Dedifferentiated amniotic fluid mesenchymal stem cell (primary cell): ENCODE measurements around the gene OPCML.

Experiments used
- DNase-seq: peaks from one replicate; pipeline ENCODE4 v3.0.0-alpha.2; 2016; ENCODE audit errors: extremely low spot score

Gene OPCML

GRCh38 chr11:133360860-133361688 lies 171.2 kb downstream of the OPCML start:
- no peak for DNase-seq

DNA sequence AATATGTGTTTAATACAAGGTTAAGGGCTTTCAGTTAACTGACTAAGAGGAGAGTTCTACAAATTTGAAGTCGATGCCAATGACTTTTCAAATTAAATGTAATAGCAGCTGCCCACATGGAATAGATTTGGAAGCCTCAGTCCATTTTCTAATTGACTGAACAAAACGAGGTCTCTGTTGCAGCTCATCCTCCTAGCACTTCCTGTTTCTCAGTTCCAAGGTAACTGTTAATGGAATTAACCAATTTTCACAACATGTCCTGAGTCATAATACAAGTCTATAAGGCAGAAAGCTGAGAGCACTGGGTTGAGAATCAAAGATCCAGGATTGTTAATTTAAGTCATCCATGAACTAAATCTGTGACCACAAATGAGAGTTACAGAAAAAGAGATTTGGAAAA lies 177.2 kb downstream of the OPCML start:
- no peak for DNase-seq

DNA sequence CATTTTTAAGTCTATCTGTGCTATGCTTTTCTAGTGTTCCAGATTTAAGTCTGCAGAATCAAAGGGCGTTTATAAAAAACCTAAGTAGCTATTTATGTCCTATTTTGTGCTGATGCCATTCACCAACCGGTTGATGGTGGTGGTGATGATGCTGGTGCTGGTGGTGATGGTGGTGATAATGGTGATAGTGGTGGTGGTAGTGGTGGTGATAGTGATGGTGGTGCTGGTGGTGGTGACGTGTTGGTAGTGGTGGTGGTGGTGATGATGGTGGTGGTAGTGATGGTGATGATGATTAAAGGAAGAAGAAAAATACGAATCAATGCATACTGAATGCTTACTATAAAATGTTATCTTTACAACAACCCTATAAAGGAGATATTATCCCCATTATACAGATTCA lies 178.2 kb downstream of the OPCML start:
- no peak for DNase-seq

DNA sequence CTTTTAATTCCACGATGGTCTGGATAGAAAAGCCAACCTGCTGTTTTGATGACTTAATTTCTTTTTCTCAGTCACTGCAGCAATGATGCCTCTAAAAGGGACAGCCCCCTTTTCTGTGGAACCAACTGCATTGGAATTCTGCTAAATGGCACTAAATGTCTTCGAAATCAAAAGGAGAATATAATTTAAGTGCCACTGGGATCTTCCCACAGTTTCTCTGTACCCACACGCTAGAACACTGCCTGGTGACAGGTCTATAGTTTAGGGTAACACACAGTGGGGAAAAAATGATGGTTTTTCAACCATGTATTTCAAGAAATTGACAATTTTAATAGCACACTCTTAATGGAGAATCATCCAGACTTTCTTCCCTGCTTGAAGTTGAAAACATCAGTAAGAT lies 182.3 kb downstream of the OPCML start:
- DNase-seq, result no peak

- no peak for DNase-seq
Measured at GRCh38 chr11:133347988-133348387, 184.3 kb downstream of the OPCML start.

- no peak for DNase-seq
Measured at GRCh38 chr11:133346137-133346536, 186.2 kb downstream of the OPCML start.

GRCh38 chr11:133343951-133344350 lies 188.3 kb downstream of the OPCML start:
- no peak for DNase-seq

DNA sequence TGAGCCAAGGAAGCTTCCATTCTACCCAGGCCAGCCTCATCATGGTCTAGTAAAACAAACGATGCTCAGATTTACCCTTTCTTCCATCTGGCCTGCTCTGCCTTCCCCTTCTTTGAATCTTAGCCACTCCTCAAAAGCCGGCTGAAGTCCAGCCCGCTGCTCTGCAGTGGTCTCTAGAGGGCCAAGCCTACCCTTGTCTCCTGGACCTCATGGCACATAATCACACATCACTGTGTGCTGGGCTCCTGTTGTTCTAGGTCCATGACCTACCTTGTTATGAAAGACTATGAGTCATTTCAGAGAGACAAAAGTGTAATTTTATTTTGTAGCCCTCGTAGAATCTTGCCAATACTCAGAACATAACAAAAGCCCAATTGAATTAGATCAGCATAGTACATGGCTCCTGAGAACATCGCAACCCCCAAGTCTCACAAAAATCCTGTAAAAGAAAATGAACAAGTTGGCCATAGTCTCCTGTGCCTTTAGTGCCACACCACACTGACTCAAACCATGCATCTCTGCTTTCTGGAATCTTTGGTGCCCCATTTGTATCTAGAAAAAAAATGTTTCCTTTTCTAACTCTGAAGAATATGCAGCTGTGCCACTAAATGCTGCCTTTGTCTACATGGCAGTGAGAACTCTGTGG lies 192.7 kb downstream of the OPCML start:
- DNase-seq, result no peak

DNA sequence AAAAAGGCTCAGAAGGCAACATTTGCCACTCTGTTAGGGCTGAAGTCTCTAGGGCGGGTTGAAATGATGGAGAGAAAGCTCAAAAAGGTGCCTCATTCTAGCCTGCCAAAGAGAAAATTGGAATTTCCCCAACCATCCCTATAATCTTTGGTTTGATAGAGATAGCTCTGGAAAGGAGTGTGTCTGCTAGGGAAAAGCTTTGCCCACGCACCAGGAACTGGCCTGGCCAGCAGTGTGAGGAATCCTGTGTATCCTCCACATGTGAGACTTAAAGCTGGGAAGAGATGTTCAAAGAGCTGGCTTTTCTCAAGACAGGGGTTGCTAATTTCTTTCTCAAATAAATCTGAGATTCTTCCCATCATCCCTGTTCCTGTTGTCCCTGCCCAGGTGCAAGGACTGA lies 193.7 kb downstream of the OPCML start:
- no peak for DNase-seq

DNA sequence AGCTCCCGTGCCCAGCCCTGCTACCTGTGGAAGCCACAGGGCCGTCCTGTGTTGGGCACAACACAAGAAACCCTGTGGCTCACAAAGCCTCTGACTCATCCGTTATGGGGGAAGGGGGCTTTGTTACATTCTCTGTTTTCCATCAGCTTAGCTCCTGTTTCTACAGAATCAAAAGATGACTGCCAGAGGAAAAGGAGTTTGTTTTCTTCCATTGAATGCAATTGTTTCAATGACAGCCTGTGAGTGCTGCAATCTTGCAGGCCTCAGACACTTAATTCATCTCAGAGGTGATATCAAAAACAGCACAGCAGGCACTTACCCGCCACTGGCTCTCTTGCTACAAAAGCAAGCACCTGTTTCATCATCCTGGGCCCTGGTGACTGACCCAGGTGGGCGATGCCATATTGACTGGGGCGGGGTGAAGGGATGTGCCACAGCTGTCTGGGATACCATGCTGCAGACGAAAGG lies 194.3 kb downstream of the OPCML start:
- no peak for DNase-seq

- DNase-seq, result no peak
Measured at GRCh38 chr11:133337193-133337592, 195.1 kb downstream of the OPCML start.

DNA sequence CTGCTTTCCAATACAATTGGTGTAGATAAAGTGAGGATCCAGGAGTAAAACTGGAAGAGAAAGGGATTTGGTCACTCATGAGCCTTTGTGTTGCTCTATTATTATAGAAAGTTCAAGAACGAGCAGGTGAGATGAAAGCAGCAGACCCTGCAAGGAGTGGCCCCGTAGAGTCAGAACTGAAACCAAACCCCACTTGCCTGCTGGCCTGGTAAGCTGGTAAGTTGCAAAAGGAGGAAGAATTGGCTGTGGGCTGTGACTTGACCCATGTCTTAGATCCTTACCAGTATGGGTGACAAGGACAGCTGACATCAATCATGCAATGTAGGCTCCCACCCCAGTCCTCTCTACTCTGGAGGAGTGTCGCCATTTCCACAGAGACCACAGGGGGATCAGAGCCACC lies 201.3 kb downstream of the OPCML start:
- DNase-seq, result no peak

- no peak for DNase-seq
Measured at GRCh38 chr11:133326849-133327248, 205.5 kb downstream of the OPCML start.

DNA sequence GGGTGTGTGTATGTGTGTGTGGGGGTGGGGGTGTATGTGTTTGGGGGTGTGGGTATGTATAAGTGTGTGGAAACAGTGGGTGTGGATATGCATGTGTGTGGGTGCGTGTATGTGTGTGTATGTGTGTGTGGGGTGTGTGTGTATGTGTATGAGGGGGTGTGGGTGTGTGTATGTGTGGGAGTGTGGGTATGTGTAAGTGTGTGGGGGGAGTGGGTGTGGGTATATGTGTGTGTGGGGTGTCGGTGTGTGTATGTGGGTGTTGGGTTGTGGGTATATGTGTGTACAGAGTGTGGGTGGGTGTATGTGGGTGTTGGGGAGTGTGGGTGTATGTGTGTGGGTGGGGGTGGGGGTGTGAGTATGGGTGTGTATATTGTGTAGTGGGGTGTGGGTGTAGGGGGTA lies 206.0 kb downstream of the OPCML start:
- no peak for DNase-seq

GRCh38 chr11:133325711-133326110 lies 206.6 kb downstream of the OPCML start:
- DNase-seq, result no peak

DNA sequence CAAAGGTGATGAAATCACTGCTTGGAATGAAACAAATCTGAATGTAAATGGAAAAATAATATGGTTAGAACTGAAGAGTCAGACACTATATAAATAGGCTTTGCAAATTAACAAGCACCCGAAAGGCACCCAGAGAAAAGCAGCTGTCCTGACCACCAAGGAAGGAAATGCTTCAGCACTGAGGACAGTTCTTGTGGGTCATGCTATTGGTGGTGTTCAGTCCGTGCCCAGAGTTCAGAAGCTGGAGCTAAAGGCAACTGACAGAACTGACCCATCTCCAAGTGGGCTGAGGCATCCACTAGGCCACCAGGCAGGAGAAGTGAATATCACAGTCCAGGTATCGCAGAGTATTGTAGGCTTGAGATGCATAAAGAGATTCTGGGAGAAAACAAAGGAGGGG lies 208.9 kb downstream of the OPCML start:
- no peak for DNase-seq

- no peak for DNase-seq
Measured at GRCh38 chr11:133318221-133318620, 214.1 kb downstream of the OPCML start.

DNA sequence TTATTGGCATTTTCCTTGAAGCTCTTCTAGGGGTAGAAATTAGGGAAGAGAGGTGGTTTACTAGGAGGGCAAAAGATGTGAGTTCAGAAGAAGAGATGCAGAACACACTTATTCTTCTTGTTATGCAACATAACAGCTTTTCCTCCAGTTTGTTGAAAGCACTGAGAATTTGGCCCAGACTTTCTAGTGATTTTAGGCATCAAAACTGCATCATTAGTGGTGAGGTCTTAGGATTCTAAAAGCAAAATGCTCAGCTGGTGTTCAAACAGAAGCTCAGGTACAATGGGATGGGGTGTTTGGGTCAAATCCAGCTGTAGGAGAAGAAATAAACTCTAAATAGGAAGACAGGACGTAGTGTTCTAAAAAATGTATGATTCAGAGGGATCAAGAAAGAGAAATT lies 221.1 kb downstream of the OPCML start:
- DNase-seq, result no peak

DNA sequence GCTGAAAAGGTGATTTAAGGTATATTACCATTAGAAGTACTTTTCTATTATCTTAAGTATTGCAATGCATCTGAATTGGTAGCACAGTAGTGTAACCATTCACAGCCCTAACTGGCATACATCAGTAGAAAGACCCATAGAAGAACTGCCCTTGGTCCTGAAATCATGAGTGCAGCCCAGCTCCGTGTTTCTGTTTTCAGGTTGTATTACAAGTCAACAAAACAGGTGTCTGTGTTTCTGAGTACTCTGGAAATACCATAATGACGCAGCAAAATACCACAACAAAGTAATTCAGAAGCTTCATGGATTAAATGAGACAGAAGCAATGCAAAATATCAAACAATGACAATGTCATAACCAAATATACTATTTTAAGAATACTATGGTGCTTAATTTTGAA lies 226.3 kb downstream of the OPCML start:
- no peak for DNase-seq

DNA sequence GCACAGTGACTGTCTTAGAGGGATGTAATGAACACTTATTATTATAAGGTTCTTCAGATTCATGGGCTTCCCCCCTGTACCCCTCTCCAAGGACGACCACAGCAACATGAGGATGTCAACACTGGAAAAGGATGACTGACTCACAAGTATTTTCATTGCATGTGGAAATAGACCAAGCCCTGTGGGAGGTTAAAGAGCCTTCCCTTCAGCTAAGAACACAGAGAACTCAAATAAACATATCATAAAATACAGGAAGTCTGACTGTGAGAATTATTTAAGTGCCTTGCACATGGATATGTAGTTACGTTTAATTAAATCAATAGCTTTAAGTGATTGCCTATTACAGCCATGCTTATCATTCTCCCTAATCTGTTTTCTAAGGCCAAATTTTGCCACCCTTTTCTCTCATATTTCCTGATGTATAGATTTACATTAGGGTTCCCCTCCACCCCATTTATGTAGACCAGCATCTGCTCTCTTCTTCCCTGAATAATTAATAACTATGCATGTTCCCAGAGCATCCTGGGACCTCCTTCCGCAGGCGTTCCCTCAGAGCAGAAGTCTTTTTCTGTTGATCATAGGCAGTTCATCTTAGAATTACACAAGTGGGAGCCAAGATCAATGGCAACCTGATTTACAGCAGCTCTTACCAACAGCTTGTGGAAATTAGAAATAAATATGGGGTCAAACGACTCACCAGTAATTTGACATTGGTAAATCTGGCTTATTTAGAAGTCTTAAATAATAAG lies 226.9 kb downstream of the OPCML start:
- no peak for DNase-seq

GRCh38 chr11:133303262-133303661 lies 229.0 kb downstream of the OPCML start:
- no peak for DNase-seq

DNA sequence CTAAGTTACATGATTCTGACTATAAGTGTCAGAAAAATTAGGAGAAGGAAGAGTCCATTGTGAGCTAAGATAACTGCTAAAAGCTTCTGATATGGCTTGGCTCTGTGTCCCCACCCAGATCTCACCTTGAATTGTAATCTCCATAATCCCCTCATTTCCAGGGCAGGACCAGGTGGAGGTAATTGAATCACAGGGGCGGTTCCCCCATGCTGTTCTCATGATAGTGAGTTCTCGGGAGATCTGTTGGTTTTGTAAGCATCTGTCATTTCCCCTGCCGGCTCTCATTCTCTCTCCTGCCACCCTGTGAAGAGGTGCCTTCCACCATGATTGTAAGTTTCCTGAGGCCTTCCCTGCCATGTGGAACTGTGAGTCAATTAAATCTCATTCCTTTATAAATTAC lies 230.2 kb downstream of the OPCML start:
- no peak for DNase-seq

DNA sequence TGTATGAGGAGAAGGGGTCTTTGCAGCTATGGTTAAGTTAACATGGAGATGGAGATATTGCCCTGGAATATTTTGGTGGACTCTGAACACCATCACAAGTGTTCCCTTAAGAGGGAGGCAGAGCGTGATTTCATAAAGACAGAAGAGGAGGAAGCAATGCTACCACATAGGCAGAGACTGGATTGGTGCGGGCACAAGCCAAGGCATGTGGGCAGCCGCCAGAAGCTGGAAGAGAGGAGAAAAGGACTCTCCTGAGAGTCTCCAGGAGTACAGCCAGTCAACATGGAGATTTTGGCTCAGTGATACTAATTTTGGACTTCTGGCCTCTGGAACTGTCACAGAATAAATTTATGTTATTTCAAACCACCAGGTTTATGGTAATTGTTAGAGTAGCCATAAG lies 231.6 kb downstream of the OPCML start:
- no peak for DNase-seq
